Thyroid gland (tissue), 4 donors: ENCODE measurements around the gene SNX4.
"Not testable (repeated sequence)": the region's sequence is repeated elsewhere in the genome, so short reads cannot be mapped to it uniquely, and the experiment has no call there.

ENCODE experiments used
- CTCF ChIP-seq, 6 experiments: fragments of 200-600 bp in 3 of 6; fragments of 450-650 bp in 3 of 6; sonication (generic) in 3 of 6; IDR thresholded peaks; one replicate each; pipeline ENCODE4 v1.5.1; 2016 to 2019; ENCODE audit warnings: antibody characterized with exemption in 6 of 6, mild to moderate bottlenecking in 2 of 6, inconsistent platforms in 1 of 6, moderate library complexity in 1 of 6
- POLR2A ChIP-seq, 2 donors: fragments of 450-650 bp; IDR thresholded peaks; one replicate each; pipeline ENCODE4 v1.6.1; 2017; ENCODE audit warnings: antibody characterized with exemption in 2 of 2, mild to moderate bottlenecking in 2 of 2, moderate library complexity in 1 of 2

- not testable (repeated sequence) for TF ChIP-seq CTCF, POLR2A (IDR thresholded peaks at IDR 0.05)
Observed at GRCh38 chr3:125405515-125405914, 114.5 kb downstream of the SNX4 start.
